GM18507 (cell line): Measurements from ENCODE around the gene PML.
A peak's percentile ranks its signal among the peaks of the same experiment; 100 is the strongest.
"Not testable (repeated sequence)": the region's sequence is repeated elsewhere in the genome, so short reads cannot be mapped to it uniquely, and the experiment has no call there.

Experiments
- DNase-seq: peaks from one replicate; pipeline ENCODE4 v3.0.0; 2011; ENCODE audit warnings: low read depth; ENCODE audit not compliant: insufficient read length; ENCODE audit errors: extremely low spot score
- FAIRE-seq: peaks from 2 replicates; lab custom pipeline; 2011; peaks lifted over from hg19 to GRCh38; lab: Jason Lieb, UNC

The PML gene

DNA sequence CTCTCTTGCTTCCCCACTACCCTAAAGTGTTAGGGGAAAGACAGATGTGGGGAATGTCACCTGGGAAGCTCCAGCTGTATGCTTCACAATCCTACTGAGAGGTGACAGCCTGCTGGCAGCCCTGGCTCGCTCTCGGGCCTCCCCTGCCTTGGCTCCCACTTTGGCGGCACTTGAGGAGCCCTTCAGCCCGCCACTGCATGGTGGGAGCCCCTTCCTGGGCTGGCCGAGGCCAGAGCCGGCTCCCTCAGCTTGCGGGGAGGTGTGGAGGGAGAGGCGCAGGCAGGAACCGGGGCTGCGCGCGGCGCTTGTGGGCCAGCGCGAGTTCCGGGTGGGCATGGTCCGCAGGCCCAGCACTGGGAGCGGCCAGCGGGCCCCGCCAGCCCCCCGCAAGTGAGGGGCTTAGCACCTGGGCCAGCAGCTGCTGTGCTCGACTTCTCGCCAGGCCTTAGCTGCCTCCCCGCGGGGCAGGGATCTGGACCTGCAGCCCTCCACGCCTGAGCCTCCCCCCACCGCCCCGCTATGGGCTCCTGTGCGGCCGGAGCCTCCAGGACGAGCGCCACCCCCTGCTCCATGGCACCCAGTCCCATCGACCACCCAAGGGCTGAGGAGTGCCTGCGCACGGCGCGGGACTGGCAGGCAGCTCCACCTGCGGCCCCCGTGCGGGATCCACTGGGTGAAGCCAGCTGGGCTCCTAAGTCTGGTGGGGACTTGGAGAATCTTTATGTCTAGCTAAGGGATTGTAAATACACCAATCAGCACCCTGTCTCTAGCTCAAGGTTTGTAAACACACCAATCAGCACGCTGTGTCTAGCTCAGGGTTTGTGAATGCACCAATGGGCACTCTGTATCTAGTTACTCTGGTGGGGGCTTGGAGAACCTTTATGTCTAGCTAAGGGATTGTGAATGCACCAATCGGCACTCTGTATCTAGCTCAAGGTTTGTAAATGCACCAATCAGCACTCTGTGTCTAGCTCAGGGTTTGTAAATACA, 58.0 kb downstream of the PML start:
- FAIRE-seq, result not testable (repeated sequence)

GRCh38 chr15:74053517-74053916, 59.0 kb downstream of the PML start:
- FAIRE-seq, result no peak
- DNase-seq, result no peak

More for the DNA sequence above, 58.0 kb downstream of the PML start:
- DNase-seq, result not testable (repeated sequence)

DNA sequence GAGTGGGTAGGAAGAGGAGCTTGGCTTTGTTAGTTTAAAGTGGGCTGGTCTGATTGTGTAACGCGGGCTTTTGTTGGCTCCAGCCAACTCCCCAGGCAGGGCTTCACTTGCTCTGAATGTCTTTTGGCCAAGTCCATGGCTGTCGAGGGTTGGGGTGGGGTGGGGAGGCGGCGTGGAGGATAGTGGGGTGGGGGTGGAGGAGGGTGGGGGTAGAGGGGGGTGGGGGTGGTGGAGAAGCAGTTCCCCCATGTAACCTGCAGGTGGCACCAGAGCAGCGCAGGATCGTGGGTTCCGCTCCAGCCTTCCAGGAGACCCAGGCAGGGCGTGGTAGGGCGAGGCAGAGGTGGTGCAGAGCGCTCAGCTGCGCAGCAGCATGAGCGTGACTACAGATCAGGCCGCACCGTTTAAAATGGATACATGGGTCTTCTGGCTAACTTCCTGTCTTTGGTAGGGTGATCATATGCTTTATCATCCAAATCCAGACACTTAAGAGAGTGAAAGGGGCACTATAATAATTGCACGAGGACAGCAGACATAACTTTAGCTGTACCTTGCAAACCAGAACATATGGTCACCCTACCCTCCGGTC, 59.5 kb downstream of the PML start:
- DNase-seq, result peak; percentile 51
- no peak for FAIRE-seq

DNA sequence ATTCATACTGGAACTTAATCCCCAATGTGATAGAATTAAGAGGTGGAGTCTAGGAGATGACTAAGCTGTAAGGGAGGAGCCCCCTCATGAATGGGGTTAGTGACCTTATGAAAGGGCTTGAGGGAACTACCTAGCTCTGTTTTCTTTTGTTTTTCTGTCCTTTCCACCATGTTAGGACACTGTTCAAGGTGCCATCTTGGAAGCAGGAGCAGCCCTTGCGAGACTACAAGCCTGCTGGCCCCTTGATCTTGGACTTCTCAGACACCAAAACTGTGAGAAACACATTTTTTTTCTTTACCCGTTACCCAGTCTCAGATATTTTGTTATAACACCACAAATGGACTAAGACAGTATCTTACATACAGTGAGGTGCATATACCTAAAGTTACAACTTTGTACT, 61.3 kb downstream of the PML start:
- no peak for FAIRE-seq
- DNase-seq, result no peak

GRCh38 chr15:74056330-74056729, 61.8 kb downstream of the PML start:
- DNase-seq, FAIRE-seq: not testable (repeated sequence)

DNA sequence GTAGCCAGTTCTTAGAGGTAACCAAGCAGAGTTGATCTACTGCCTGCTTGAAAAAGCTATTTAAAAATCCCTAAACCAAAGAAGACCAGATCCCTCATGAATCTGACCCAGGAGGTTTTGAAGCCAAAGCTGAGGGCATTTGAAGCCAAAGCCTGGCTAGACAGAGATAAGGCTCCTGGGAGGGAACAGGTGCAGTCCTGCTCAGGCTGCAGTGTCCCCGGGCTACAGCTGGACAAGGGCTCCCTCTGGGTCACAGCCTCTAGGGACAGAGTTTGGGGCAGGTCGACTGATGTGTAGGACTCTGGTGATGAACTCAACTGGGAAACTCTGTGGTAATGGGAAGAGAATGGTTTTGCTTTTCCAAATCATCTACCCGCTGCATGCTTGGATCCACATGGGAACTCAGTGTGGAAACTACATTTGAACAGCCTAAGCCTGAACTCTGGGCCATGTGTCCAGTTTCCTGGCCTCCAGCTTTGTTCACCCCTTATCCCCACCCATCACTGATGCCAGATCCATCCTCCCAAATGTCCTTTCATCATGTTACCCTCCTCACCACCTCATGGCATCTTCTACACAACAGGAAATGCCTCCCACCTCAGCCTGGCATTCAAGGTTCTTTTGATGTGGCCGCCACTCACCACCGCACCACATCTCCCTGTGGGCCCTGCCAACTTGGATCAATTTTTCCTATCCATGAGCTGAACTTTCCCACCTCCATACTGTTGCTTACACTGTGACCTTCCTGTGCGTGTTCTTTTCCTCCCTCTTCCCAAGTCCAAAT, 64.7 kb downstream of the PML start:
- not testable (repeated sequence) for DNase-seq, FAIRE-seq

DNA sequence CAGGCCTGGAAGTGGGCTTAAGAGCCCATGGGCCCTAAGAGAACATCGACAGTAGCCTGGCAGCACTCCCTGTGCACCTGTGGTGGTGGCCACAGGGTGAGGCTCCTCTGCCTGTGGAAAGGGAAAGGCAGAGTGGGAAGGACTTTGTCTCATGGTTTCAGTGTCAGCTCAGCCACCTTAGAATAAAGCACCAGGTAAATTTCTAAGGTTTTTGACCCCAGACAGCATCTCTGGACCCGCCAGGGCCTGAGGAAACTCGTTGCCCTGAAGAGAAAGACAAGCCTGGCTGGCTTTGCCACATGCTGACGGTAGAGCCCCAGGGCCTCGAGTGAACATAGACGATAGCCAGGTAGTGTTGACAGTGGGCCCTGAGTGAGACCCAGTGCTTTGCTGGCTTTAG, 65.7 kb downstream of the PML start:
- DNase-seq (no peak), FAIRE-seq (no peak)

GRCh38 chr15:74062236-74062635, 67.7 kb downstream of the PML start:
- no peak for FAIRE-seq
- no peak for DNase-seq

DNA sequence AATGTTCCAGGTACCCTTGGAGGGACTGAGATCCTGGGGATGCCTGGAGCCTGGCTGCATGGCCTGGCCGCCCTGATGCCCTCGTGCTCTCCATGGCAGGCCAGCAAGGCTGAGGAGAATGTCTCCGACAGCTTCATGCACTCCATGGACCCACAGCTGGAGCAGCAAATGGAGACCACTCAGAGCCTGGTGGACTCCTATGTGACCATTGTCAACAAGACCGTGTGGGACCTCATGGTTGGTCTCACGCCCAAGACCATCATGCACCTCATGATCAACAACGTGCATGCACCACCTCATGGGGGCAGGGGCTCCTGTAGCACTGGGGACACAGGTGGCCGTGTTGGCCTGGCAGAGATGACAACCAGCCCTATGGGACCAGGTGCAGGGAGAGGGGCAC, 68.2 kb downstream of the PML start:
- no peak for DNase-seq
- FAIRE-seq, result no peak

DNA sequence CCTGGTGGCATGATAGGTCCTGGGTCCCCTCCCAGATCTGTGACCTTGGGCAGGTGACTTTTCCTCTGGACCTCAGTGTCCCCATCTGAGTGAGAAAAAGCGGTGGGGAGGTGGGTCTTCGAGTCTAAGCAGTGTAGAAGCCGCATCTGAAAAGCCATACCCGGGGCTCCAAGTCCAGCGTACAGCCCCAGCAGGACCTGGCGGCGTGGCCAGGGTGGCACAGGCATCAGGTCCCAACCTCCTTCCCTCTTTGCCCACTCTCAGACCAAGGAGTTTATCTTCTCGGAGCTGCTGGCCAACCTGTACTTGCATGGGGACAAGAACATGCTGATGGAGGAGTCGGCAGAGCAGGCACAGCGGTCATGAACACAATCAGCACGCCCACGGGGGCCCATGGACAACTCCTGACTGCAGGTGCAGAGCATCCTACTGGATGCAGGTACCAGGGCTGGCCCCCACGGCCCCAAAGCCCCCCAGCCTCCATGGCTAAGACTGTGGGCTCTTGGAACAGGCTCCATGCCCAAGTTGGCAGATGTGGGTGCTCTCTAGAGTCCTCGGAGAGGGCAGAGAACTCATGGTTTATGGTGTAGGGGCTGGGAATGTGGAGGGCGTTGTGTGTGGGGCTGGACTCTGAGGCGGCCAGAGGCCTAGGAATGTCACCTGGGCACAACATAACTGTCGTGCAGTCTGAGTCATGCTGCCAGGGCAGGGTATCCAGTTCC, 69.1 kb downstream of the PML start:
- not testable (repeated sequence) for DNase-seq, FAIRE-seq

GRCh38 chr15:74064183-74064582, 69.7 kb downstream of the PML start:
- FAIRE-seq, DNase-seq: not testable (repeated sequence)

- not testable (repeated sequence) for FAIRE-seq, DNase-seq
Measured at GRCh38 chr15:74064822-74065221, 70.3 kb downstream of the PML start.

- not testable (repeated sequence) for DNase-seq
- FAIRE-seq, result peak; percentile 76
Measured at GRCh38 chr15:74065684-74066411, 71.3 kb downstream of the PML start.

- DNase-seq, FAIRE-seq: not testable (repeated sequence)
Measured at GRCh38 chr15:74071645-74072044, 77.1 kb downstream of the PML start.

GRCh38 chr15:74072132-74072531, 77.6 kb downstream of the PML start:
- not testable (repeated sequence) for FAIRE-seq, DNase-seq

DNA sequence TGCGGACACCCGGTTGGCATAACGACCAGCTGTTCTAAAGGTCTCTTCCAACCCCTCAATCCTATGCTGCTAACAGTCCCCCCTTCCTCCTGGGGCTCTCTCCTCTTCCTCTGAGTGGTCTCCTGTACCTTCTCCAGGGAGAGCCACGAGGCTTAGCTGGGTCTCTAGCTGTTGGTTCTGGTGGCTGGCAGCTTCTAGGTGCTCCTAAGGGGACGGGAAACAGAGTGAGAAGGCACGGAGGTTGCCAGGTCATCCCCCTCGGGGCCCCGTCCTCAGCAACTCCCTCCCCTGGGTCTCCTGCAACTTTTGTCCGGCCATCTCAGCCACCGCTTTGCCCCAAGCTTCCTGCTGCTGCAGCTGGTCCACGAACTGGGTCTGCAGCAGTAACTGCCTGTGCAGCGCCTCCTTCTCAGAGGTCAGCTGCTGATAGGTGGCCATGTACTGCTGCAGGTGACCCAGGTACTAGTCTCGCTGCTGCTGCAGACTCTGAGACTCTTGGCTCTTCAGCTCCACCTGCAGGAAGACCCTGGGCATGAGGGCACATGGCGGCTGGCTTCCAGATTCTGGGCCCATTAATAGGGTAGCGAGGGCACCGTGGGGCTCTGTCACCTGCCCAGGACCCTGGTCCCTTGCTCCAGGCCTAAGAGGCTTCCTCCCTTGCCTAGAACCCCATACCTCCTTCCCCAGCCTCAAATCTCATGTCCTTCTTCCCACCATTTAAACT, 78.3 kb downstream of the PML start:
- not testable (repeated sequence) for FAIRE-seq, DNase-seq

GRCh38 chr15:74075781-74076180, 81.3 kb downstream of the PML start:
- FAIRE-seq, DNase-seq: not testable (repeated sequence)

DNA sequence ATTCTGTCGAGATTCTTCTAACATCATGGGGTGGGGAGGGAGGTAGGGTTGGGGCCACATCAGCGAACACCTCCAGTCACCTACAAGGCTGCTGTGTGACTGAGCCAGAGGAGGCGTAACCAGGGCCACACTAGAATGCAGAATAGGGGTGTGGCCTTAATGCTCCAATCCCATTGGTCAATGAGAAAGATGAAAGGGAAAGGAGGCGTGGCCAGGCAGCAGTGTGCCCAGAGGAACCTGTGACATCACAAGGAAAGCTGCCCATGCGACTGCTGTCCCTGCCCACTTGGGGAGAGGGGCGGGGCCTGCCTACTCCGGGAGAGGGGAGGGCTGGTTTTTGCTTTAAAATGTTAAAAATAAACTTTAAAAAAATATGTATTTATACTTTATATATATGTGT, 87.9 kb downstream of the PML start, which contains the start of gene GOLGA6A:
TSS of gene GOLGA6A (minus strand) at position 101 of the 400 bp plus-strand sequence. CDS start at position 60, 41 bp downstream.
- DNase-seq, FAIRE-seq: not testable (repeated sequence)
